Endothelial cell of umbilical vein (primary cell): Measurements from ENCODE around the gene BANK1. TPM values are rescaled to one million over a fixed set of nuclear protein-coding genes. Genes with fewer than 3 reads are reported as not detected.

ENCODE experiments used
- BruUV-seq: library from RNA; stranded (reverse); fragments of 400-500 nt; replicated peaks from 2 replicates; lab custom pipeline; 2021; lab: Mats Ljungman, UMichigan
- CTCF ChIA-PET: fragments of 300-600, 350-600 bp; sonication (Branson Sonifier 250); formaldehyde crosslinking; loops from one replicate; lab custom pipeline; 2021; ENCODE audit warnings: antibody characterized with exemption, inconsistent platforms; lab: Charles Lee
- POLR2A ChIA-PET: fragments of 300-600, 350-600 bp; sonication (Branson Sonifier 250); formaldehyde crosslinking; loops from one replicate; lab custom pipeline; 2021; ENCODE audit warnings: antibody characterized with exemption, inconsistent platforms; lab: Charles Lee
- DNase-seq: peaks from one replicate; pipeline ENCODE4 v3.0.0-alpha.2; 2011; ENCODE audit warnings: low read depth, low spot score
- FAIRE-seq: peaks from 2 replicates; lab custom pipeline; 2011; peaks lifted over from hg19 to GRCh38; lab: Jason Lieb, UNC
- H2AFZ ChIP-seq: 2 replicates; pipeline ENCODE4 v1.6.0; 2012; ENCODE audit warnings: low read depth, low read length, control low read depth, inconsistent platforms
- H3K27ac ChIP-seq: 2 replicates; pipeline ENCODE4 v1.5.1; 2011; ENCODE audit warnings: low read depth, mild to moderate bottlenecking, control low read depth, low read length, moderate library complexity; ENCODE audit not compliant: insufficient read depth
- H3K27me3 ChIP-seq, 2 experiments: 2 replicates each; pipeline versions ENCODE4 v1.6.0 to v1.6.1; 2011; ENCODE audit warnings: low read length in 2 of 2, mixed read lengths in 1 of 2; ENCODE audit not compliant: control insufficient read depth in 2 of 2, insufficient read depth in 2 of 2
- H3K36me3 ChIP-seq, 2 experiments: 2 replicates in 1 of 2; 3 replicates in 1 of 2; pipeline ENCODE4 v1.5.1; 2011; ENCODE audit warnings: low read length in 2 of 2, mild to moderate bottlenecking in 1 of 2, moderate library complexity in 1 of 2; ENCODE audit not compliant: control insufficient read depth in 2 of 2, insufficient read depth in 2 of 2; ENCODE audit errors: extremely low read depth in 1 of 2
- H3K4me1 ChIP-seq: 3 replicates; pipeline ENCODE4 v1.5.1; 2011; ENCODE audit warnings: mild to moderate bottlenecking, low read length; ENCODE audit not compliant: control insufficient read depth, insufficient read depth; ENCODE audit errors: extremely low read depth
- H3K4me2 ChIP-seq: 2 replicates; pipeline ENCODE4 v1.6.1; 2011; ENCODE audit warnings: low read length, control low read depth, mixed read lengths; ENCODE audit not compliant: insufficient read depth
- H3K4me3 ChIP-seq, 3 experiments: fragments of 200-600 bp in 1 of 3; sonication (generic), shearing (Covaris generic) in 1 of 3; replicated peaks in 1 of 3; 2 replicates each; pipeline ENCODE4 v1.5.1; 2011 to 2016; ENCODE audit warnings: control low read depth in 3 of 3, low read length in 3 of 3, mild to moderate bottlenecking in 2 of 3, inconsistent platforms in 1 of 3, low read depth in 1 of 3, moderate library complexity in 1 of 3; ENCODE audit not compliant: insufficient read depth in 1 of 3
- H3K79me2 ChIP-seq: 2 replicates; pipeline ENCODE4 v1.6.0; 2012; ENCODE audit warnings: low read length, inconsistent platforms; ENCODE audit not compliant: control insufficient read depth, insufficient read depth
- H3K9ac ChIP-seq: replicated peaks from 2 replicates; pipeline ENCODE3; 2011; ENCODE audit warnings: low read length, control low read depth; ENCODE audit not compliant: insufficient read depth; ENCODE audit errors: extremely low read depth
- H3K9me1 ChIP-seq: replicated peaks from 3 replicates; pipeline ENCODE4 v1.6.0; 2011; ENCODE audit warnings: mild to moderate bottlenecking, low read length; ENCODE audit not compliant: control insufficient read depth, insufficient read depth; ENCODE audit errors: extremely low read depth
- H3K9me3 ChIP-seq: replicated peaks from 2 replicates; pipeline ENCODE4 v1.5.1; 2012; ENCODE audit warnings: low read length, inconsistent platforms; ENCODE audit not compliant: control insufficient read depth, insufficient read depth
- H4K20me1 ChIP-seq: replicated peaks from 2 replicates; pipeline ENCODE3; 2011; ENCODE audit warnings: mild to moderate bottlenecking, low read length; ENCODE audit not compliant: control insufficient read depth, insufficient read depth; ENCODE audit errors: extremely low read depth
- EZH2 ChIP-seq: IDR thresholded peaks from 2 replicates; pipeline ENCODE4 v1.6.1; 2012; ENCODE audit warnings: borderline replicate concordance, low read depth, mild to moderate bottlenecking, moderate library complexity, low read length, inconsistent platforms; ENCODE audit not compliant: severe bottlenecking
- FOS ChIP-seq: IDR thresholded peaks from 2 replicates; pipeline ENCODE4 v1.6.1; 2011; ENCODE audit warnings: mild to moderate bottlenecking, low read length, moderate library complexity, borderline replicate concordance; ENCODE audit not compliant: insufficient read depth
- GATA2 ChIP-seq: IDR thresholded peaks from 2 replicates; pipeline ENCODE4 v1.7.0; 2011; ENCODE audit warnings: low read depth, mild to moderate bottlenecking, moderate library complexity, mixed read lengths, low read length; ENCODE audit not compliant: insufficient read length, insufficient read depth
- JUN ChIP-seq: IDR thresholded peaks from 2 replicates; pipeline ENCODE4 v1.6.1; 2011; ENCODE audit warnings: borderline replicate concordance, low read depth; ENCODE audit not compliant: insufficient read length, insufficient read depth
- MYC ChIP-seq: IDR thresholded peaks from one replicate; pipeline ENCODE4 v1.6.1; 2011; ENCODE audit warnings: mild to moderate bottlenecking, low read depth, low read length
- POLR2A ChIP-seq: IDR thresholded peaks from 2 replicates; pipeline ENCODE4 v1.6.1; 2012; ENCODE audit warnings: low read depth, mild to moderate bottlenecking, control low read depth, low read length
- POLR2AphosphoS5 ChIP-seq: IDR thresholded peaks from 2 replicates; pipeline ENCODE4 v1.6.1; 2012; ENCODE audit warnings: low read depth, mild to moderate bottlenecking, control low read depth, low read length, moderate library complexity; ENCODE audit not compliant: insufficient read depth
- dilution Hi-C: fragments of 300-500 bp; cut with MboI; formaldehyde crosslinking; loops from one replicate; pipeline ENCODE4 v1.15.0; 2019; ENCODE audit warnings: low sequenced_read_pairs; ENCODE audit not compliant: extremely low pct_ligation_motif_present
- intact Hi-C: fragments of 100-400 bp; cut with micrococcal nuclease; formaldehyde crosslinking; loops from one replicate; pipeline ENCODE4 v1.10.0; 2022
- polyA plus RNA-seq, 4 experiments: library from polyadenylated mRNA; depleted of rRNA in 3 of 4; stranded (reverse) in 3 of 4; unstranded in 1 of 4; fragments of >200 nt; gene quantifications; 2 replicates each; pipeline versions ENCODE4 v1.2.1 to v1.2.3, GENCODE V29; 2011 to 2012; ENCODE audit warnings: missing spikeins in 1 of 4
- total RNA-seq: library from RNA; stranded (reverse); gene quantifications from 2 replicates; pipeline ENCODE4 v1.2.3, GENCODE V29; 2021
- TF ChIP-seq, protein P1 (sequence below), 2 donors: IDR thresholded peaks; 1 replicate in 1 of 2; 2 replicates in 1 of 2; pipeline ENCODE4 v1.5.1; 2011; ENCODE audit warnings: low read length in 2 of 2, mild to moderate bottlenecking in 2 of 2, moderate library complexity in 2 of 2, control low read depth in 1 of 2, inconsistent platforms in 1 of 2, low read depth in 1 of 2; ENCODE audit not compliant: insufficient read depth in 1 of 2; ENCODE audit errors: extremely low read depth in 1 of 2
- TF ChIP-seq, protein P2 (sequence below): IDR thresholded peaks from 2 replicates; pipeline ENCODE4 v1.6.1; 2011; ENCODE audit not compliant: insufficient read depth, insufficient read length

Gene BANK1
- total and polyA plus RNA-seq, 2 donors (not counting 3 experiments of a cell fraction or from before 2014, with no cell fraction given) = 0.29 to 0.32 TPM

DNA sequence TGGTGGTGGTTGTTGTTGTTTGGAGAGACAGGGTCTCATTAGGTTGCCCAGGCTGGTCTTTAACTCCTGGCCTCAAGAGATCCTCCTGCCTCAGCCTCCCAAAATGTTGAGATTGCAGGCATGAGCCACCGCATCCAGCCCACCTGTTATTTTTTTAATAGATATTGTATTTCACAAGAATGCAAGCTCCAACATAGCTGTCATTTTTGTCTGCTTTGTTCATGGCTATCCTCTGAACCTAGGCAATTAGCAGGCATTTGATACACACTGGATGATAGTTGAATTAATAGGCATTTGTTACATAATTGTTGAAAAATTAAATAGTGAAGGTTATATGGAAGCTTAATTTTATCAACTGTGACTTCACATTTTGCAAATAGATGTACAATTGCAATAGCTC lies 64.7 kb downstream of the BANK1 start:
- CTCF ChIA-PET = no interaction called here
- Histone ChIP-seq H3K4me2 (no peak overlapping the region), H3K4me3 (no peak overlapping the region), H3K79me2 (no peaks in the 10 kb centered on the region), H3K9me1 (no peaks in the 10 kb centered on the region), H2AFZ (no peak overlapping the region), H3K4me1 (no peaks in the 10 kb centered on the region), H3K27me3 (no peaks in the 10 kb centered on the region), H3K9ac (no peak overlapping the region), H3K36me3 (no peaks in the 10 kb centered on the region), H3K27ac (no peak overlapping the region), H4K20me1 (no peaks in the 10 kb centered on the region), H3K9me3 (no peaks in the 10 kb centered on the region)
- dilution Hi-C loops (no loop called here), intact Hi-C loops (no loop called here)
- BruUV-seq = no TSS peak
- TF ChIP-seq POLR2AphosphoS5 (no peak), POLR2A (no peak), FOS (no peak), GATA2 (no peak), EZH2 (no peak), JUN (no peak), MYC (no peak)
- TF ChIP-seq, protein P1, sequence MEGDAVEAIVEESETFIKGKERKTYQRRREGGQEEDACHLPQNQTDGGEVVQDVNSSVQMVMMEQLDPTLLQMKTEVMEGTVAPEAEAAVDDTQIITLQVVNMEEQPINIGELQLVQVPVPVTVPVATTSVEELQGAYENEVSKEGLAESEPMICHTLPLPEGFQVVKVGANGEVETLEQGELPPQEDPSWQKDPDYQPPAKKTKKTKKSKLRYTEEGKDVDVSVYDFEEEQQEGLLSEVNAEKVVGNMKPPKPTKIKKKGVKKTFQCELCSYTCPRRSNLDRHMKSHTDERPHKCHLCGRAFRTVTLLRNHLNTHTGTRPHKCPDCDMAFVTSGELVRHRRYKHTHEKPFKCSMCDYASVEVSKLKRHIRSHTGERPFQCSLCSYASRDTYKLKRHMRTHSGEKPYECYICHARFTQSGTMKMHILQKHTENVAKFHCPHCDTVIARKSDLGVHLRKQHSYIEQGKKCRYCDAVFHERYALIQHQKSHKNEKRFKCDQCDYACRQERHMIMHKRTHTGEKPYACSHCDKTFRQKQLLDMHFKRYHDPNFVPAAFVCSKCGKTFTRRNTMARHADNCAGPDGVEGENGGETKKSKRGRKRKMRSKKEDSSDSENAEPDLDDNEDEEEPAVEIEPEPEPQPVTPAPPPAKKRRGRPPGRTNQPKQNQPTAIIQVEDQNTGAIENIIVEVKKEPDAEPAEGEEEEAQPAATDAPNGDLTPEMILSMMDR (IDR thresholded peaks at IDR 0.05; ENCODE audit: extremely low read depth in 1 of 2, insufficient read depth in 1 of 2, low read depth in 1 of 2, low read length in 2 of 2) = no peak
- TF ChIP-seq, protein P2, sequence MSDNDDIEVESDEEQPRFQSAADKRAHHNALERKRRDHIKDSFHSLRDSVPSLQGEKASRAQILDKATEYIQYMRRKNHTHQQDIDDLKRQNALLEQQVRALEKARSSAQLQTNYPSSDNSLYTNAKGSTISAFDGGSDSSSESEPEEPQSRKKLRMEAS = no peak
- POLR2A ChIA-PET = no interaction called here
- FAIRE-seq (no peak), DNase-seq (no peak)
